B cell (primary cell): ENCODE results near the gene PHACTR3. TPM values are rescaled to one million over a fixed set of nuclear protein-coding genes. Genes with fewer than 3 reads are reported as not detected.

ENCODE experiments used
- ATAC-seq: fragments of 200-7000 bp; cut with Tn5 transposase; one replicate; pipeline ENCODE4 v1.10.0; 2021; ENCODE audit warnings: low read depth, mild to moderate bottlenecking, moderate number of reproducible peaks, moderate library complexity
- CTCF ChIA-PET: fragments of 350-600 bp; sonication (Branson Sonifier 250); formaldehyde crosslinking; loops from one replicate; lab custom pipeline; 2021; ENCODE audit warnings: antibody characterized with exemption, inconsistent platforms; lab: Charles Lee
- POLR2A ChIA-PET: fragments of 350-600 bp; sonication (Branson Sonifier 250); formaldehyde crosslinking; loops from one replicate; lab custom pipeline; 2021; ENCODE audit warnings: antibody characterized with exemption; lab: Charles Lee
- DNase-seq: peaks from one replicate; pipeline ENCODE4 v3.0.0; 2013
- H2AFZ ChIP-seq: 2 replicates; pipeline ENCODE4 v1.6.1; 2012; ENCODE audit warnings: mild to moderate bottlenecking, low read depth, low read length; ENCODE audit not compliant: insufficient read depth, poor library complexity, severe bottlenecking
- H3K27ac ChIP-seq, 2 donors: 1 replicate in 1 of 2; 2 replicates in 1 of 2; pipeline ENCODE4 v1.5.1; 2012 to 2013; ENCODE audit warnings: low read length in 2 of 2, mild to moderate bottlenecking in 2 of 2, moderate library complexity in 1 of 2
- H3K27me3 ChIP-seq, 4 experiments: fragments of 200-600 bp in 1 of 4; sonication (generic) in 1 of 4; replicated peaks in 1 of 4; 1 replicate in 2 of 4; 2 replicates in 2 of 4; pipeline versions ENCODE4 v1.6.1 to v1.7.0; 2013 to 2016; ENCODE audit warnings: low read length in 3 of 4, mild to moderate bottlenecking in 2 of 4, mixed read lengths in 1 of 4, moderate library complexity in 1 of 4; ENCODE audit not compliant: insufficient read depth in 4 of 4, control insufficient read depth in 3 of 4; ENCODE audit errors: control extremely low read depth in 1 of 4
- H3K36me3 ChIP-seq, 2 experiments: replicated peaks in 1 of 2; 1 replicate in 1 of 2; 2 replicates in 1 of 2; pipeline versions ENCODE4 v1.6.1 to v1.7.1; 2013; ENCODE audit warnings: low read length in 1 of 2; ENCODE audit not compliant: insufficient read depth in 2 of 2, control insufficient read depth in 1 of 2; ENCODE audit errors: control extremely low read depth in 1 of 2, extremely low read depth in 1 of 2
- H3K4me1 ChIP-seq, 2 donors: fragments of 200-600 bp in 1 of 2; sonication (generic) in 1 of 2; 1 replicate in 1 of 2; 2 replicates in 1 of 2; pipeline versions ENCODE4 v1.5.1 to v1.6.1; 2013 to 2017; ENCODE audit warnings: low read length in 2 of 2; ENCODE audit not compliant: control insufficient read depth in 2 of 2, insufficient read depth in 2 of 2
- H3K4me2 ChIP-seq: replicated peaks from 2 replicates; pipeline ENCODE3; 2012; ENCODE audit warnings: mild to moderate bottlenecking, low read depth, low read length; ENCODE audit not compliant: poor library complexity, severe bottlenecking
- H3K4me3 ChIP-seq, 5 experiments: fragments of 200-600 bp in 1 of 5; sonication (generic) in 1 of 5; 1 replicate in 3 of 5; 2 replicates in 2 of 5; pipeline versions ENCODE4 v1.5.1 to v1.7.0; 2011 to 2016; ENCODE audit warnings: low read length in 4 of 5, mild to moderate bottlenecking in 4 of 5, low read depth in 2 of 5, control low read depth in 1 of 5, moderate library complexity in 1 of 5; ENCODE audit not compliant: insufficient read depth in 1 of 5; ENCODE audit errors: control extremely low read depth in 1 of 5, extremely low read depth in 1 of 5
- H3K79me2 ChIP-seq: fragments of 200-600 bp; sonication (generic); one replicate; pipeline ENCODE4 v1.6.0; 2016; ENCODE audit warnings: low read length; ENCODE audit not compliant: control insufficient read depth, insufficient read depth
- H3K9ac ChIP-seq: fragments of 200-600 bp; sonication (generic); 2 replicates; pipeline ENCODE4 v1.6.1; 2017; ENCODE audit warnings: mild to moderate bottlenecking, low read length, moderate library complexity
- H3K9me3 ChIP-seq, 3 donors: one replicate each; pipeline versions ENCODE4 v1.6.1 to v1.7.1; 2013; ENCODE audit warnings: low read length in 2 of 3; ENCODE audit not compliant: control insufficient read depth in 2 of 3, insufficient read depth in 1 of 3; ENCODE audit errors: control extremely low read depth in 1 of 3
- H4K20me1 ChIP-seq: 2 replicates; pipeline ENCODE4 v1.6.0; 2012; ENCODE audit warnings: mild to moderate bottlenecking, low read length; ENCODE audit not compliant: insufficient read depth, control insufficient read depth, poor library complexity, severe bottlenecking
- H3K27ac Mint-ChIP-seq: one replicate; pipeline ENCODE4 v1.8.0; 2021; ENCODE audit warnings: mixed read lengths
- H3K27me3 Mint-ChIP-seq: one replicate; pipeline ENCODE4 v1.8.0; 2021; ENCODE audit warnings: mixed read lengths
- H3K4me1 Mint-ChIP-seq: one replicate; pipeline ENCODE4 v1.8.0; 2021; ENCODE audit warnings: mixed read lengths
- H3K4me3 Mint-ChIP-seq: one replicate; pipeline ENCODE4 v1.8.0; 2021; ENCODE audit warnings: mixed read lengths
- H3K9me3 Mint-ChIP-seq: one replicate; pipeline ENCODE4 v1.8.0; 2022; ENCODE audit warnings: mixed read lengths; ENCODE audit not compliant: insufficient read depth
- EZH2 ChIP-seq: IDR thresholded peaks from 2 replicates; pipeline ENCODE4 v1.6.1; 2012; ENCODE audit warnings: borderline replicate concordance, low read depth, mild to moderate bottlenecking, moderate library complexity, low read length; ENCODE audit not compliant: insufficient read depth, poor library complexity, severe bottlenecking
- WGBS: methylation state at CpG from one replicate; pipeline ENCODE4 v1.1.5; 2013; ENCODE audit warnings: missing lambda C conversion rate; ENCODE audit not compliant: insufficient coverage; 5-methylcytosine and 5-hydroxymethylcytosine counted together
- intact Hi-C: fragments of 100-400 bp; cut with micrococcal nuclease; formaldehyde crosslinking; loops from one replicate; pipeline ENCODE4 v1.10.0; 2022
- polyA plus RNA-seq: library from polyadenylated mRNA; depleted of rRNA; stranded (reverse); fragments of >200 nt; gene quantifications from 2 replicates; pipeline ENCODE4 v1.2.3, GENCODE V29; 2012
- total RNA-seq, 2 donors: library from RNA; stranded (reverse); fragments of 120-200 nt in 1 of 2; gene quantifications; 1 replicate in 1 of 2; 2 replicates in 1 of 2; pipeline versions ENCODE4 v1.2.3 to v1.2.4, GENCODE V29; 2013 to 2022
- TF ChIP-seq, protein P1 (sequence below): fragments of 200-600 bp; IDR thresholded peaks from one replicate; pipeline ENCODE4 v1.8.0; 2022; ENCODE audit warnings: antibody characterized with exemption, mild to moderate bottlenecking

PHACTR3 gene
- total and polyA plus RNA-seq, 2 donors (not counting 1 experiment from before 2014, with no cell fraction given) = not detected

DNA sequence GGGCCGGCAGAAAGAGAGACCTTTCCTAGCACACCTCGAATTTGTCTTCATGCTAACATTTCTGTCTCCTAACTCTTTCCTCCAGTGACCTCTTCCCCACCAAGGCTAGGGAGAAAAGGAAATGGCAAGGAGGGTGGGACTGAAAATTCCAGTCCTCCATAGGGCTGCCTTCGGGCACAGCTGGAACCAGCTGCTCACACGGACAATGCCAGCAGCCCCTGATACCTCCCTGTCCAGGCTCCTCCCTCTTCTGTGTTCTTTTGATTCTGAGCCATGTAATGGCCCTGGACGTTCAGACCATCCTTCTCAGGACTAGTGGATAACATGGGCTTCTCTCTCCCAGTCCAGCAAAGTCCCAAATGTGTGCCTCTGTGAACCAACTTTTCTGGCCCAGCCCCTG is 29.1 kb upstream of the PHACTR3 start:
- Histone ChIP-seq H4K20me1 (no peaks in the 10 kb centered on the region), H3K9ac (no peak overlapping the region), H3K27me3 (peaks cover 0 to 18% (median 3%) of the 10 kb centered on the region in 4 experiments), H3K9me3 (peaks cover 0 to 5% (median 0%) of the 10 kb centered on the region in 3 donors), H3K79me2 (no peaks in the 10 kb centered on the region), H2AFZ (no peak overlapping the region), H3K27ac (no peak overlapping the region), H3K4me1 (peaks cover 5 to 6% of the 10 kb centered on the region in 2 donors), H3K36me3 (no peaks in the 10 kb centered on the region), H3K4me3 (no peak overlapping the region), H3K4me2 (no peak overlapping the region)
- DNase-seq (no peak), ATAC-seq (no peak)
- peaks cover 44% of the 10 kb centered on the region for H3K27me3 Mint-ChIP-seq
- intact Hi-C loops = no loop called here
- 60% methylated on average over 3 of the region's 5 CpGs for WGBS
- peaks cover 3% of the 10 kb centered on the region for H3K4me1 Mint-ChIP-seq
- POLR2A ChIA-PET = no interaction called here
- no peak overlapping the region for H3K4me3 Mint-ChIP-seq
- TF ChIP-seq EZH2 = no peak
- TF ChIP-seq, protein P1, sequence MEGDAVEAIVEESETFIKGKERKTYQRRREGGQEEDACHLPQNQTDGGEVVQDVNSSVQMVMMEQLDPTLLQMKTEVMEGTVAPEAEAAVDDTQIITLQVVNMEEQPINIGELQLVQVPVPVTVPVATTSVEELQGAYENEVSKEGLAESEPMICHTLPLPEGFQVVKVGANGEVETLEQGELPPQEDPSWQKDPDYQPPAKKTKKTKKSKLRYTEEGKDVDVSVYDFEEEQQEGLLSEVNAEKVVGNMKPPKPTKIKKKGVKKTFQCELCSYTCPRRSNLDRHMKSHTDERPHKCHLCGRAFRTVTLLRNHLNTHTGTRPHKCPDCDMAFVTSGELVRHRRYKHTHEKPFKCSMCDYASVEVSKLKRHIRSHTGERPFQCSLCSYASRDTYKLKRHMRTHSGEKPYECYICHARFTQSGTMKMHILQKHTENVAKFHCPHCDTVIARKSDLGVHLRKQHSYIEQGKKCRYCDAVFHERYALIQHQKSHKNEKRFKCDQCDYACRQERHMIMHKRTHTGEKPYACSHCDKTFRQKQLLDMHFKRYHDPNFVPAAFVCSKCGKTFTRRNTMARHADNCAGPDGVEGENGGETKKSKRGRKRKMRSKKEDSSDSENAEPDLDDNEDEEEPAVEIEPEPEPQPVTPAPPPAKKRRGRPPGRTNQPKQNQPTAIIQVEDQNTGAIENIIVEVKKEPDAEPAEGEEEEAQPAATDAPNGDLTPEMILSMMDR = no peak
- H3K9me3 Mint-ChIP-seq = peaks cover 2% of the 10 kb centered on the region
- CTCF ChIA-PET = no interaction called here
- no peak overlapping the region for H3K27ac Mint-ChIP-seq

GRCh38 chr20:59575653-59576052 is 28.7 kb upstream of the PHACTR3 start:
- Histone ChIP-seq H3K27ac (no peak overlapping the region), H3K36me3 (no peaks in the 10 kb centered on the region), H3K4me3 (no peak overlapping the region), H2AFZ (no peak overlapping the region), H3K9ac (no peak overlapping the region), H3K27me3 (peaks cover 0 to 18% (median 3%) of the 10 kb centered on the region in 4 experiments), H4K20me1 (no peaks in the 10 kb centered on the region), H3K4me1 (peaks cover 5 to 6% of the 10 kb centered on the region in 2 donors), H3K4me2 (no peak overlapping the region), H3K79me2 (no peaks in the 10 kb centered on the region), H3K9me3 (peaks cover 0 to 5% (median 0%) of the 10 kb centered on the region in 3 donors)
- Mint-ChIP-seq H3K27me3 (peaks cover 46% of the 10 kb centered on the region), H3K4me3 (no peak overlapping the region), H3K27ac (no peak overlapping the region), H3K4me1 (peaks cover 3% of the 10 kb centered on the region), H3K9me3 (peaks cover 2% of the 10 kb centered on the region)
- ChIA-PET CTCF (no interaction called here), POLR2A (no interaction called here)
- DNase-seq (no peak), ATAC-seq (no peak)
- 83% methylated on average over 1 of the region's 1 CpG for WGBS
- intact Hi-C loops = no loop called here
- no peak for TF ChIP-seq EZH2
- TF ChIP-seq, protein P1 = no peak
